H1 (cell line): Measurements from ENCODE around the gene HS2ST1. TPM values are rescaled to one million over a fixed set of nuclear protein-coding genes. Genes with fewer than 3 reads are reported as not detected.

ENCODE experiments used
- CTBP2 ChIP-seq: IDR thresholded peaks from 2 replicates; pipeline ENCODE4 v1.7.0; 2011; ENCODE audit warnings: borderline replicate concordance, mild to moderate bottlenecking, moderate library complexity, mixed read lengths, low read length; ENCODE audit not compliant: insufficient read depth, insufficient read length
- CTCF ChIP-seq, 3 experiments: IDR thresholded peaks; 1 replicate in 2 of 3; 2 replicates in 1 of 3; pipeline versions ENCODE4 v1.5.1 to v1.6.1; 2011; ENCODE audit warnings: low read length in 3 of 3, mild to moderate bottlenecking in 3 of 3, inconsistent platforms in 2 of 3, low read depth in 1 of 3, moderate library complexity in 1 of 3; ENCODE audit not compliant: insufficient read depth in 1 of 3; ENCODE audit errors: control extremely low read depth in 1 of 3
- HDAC2 ChIP-seq, 2 experiments: fragments of 300-600 bp in 1 of 2; sonication (generic) in 1 of 2; IDR thresholded peaks; 2 replicates each; pipeline ENCODE4 v1.6.1; 2011 to 2012; ENCODE audit warnings: low read depth in 2 of 2, low read length in 2 of 2, mild to moderate bottlenecking in 2 of 2, moderate library complexity in 2 of 2, borderline replicate concordance in 1 of 2, inconsistent platforms in 1 of 2
- SIRT6 ChIP-seq: IDR thresholded peaks from one replicate; pipeline ENCODE4 v1.7.1; 2012; ENCODE audit warnings: low read length, inconsistent platforms
- polyA plus RNA-seq, 7 experiments: library from polyadenylated mRNA; depleted of rRNA in 3 of 7; stranded (reverse) in 5 of 7; unstranded in 2 of 7; fragments of >200 nt in 5 of 7; fragments of 200-250 nt in 2 of 7; gene quantifications; 1 replicate in 5 of 7; 2 replicates in 1 of 7; 4 replicates in 1 of 7; pipeline versions ENCODE4 v1.2.1 to v1.2.3, GENCODE V29; 2011 to 2013; ENCODE audit warnings: missing spikeins in 2 of 7, mixed read lengths in 2 of 7
- total RNA-seq: library from RNA; stranded (reverse); fragmentation: NEBNext Ultra II Directional; extraction: Animal tissue kit (Norgen Biotek cat#: 25700); gene quantifications from 2 replicates; pipeline ENCODE4 v1.2.1, GENCODE V29; 2021

HS2ST1 gene
- total and polyA plus RNA-seq, 2 of the 8 experiments (the other 6 are each of a cell fraction or from before 2014, with no cell fraction given): 5.2 to 28.3 TPM

GRCh38 chr1:86938855-86939254 is 24.4 kb downstream of the HS2ST1 start (continued):
- TF ChIP-seq CTCF (IDR thresholded peaks at IDR 0.05; ENCODE audit: control extremely low read depth in 1 of 3, insufficient read depth in 1 of 3, low read depth in 1 of 3, low read length in 3 of 3) (no peak), SIRT6 (no peak), CTBP2 (no peak), HDAC2 (IDR thresholded peaks at IDR 0.05; ENCODE audit: borderline replicate concordance in 1 of 2, low read depth in 2 of 2, low read length in 2 of 2) (no peak)
- TF ChIP-seq, all 59 proteins: peak for 0
